Karpas-422 (cell line): ENCODE measurements around the gene TEFM. TPM values are rescaled to one million over a fixed set of nuclear protein-coding genes. Genes with fewer than 3 reads are reported as not detected.
"Not testable (repeated sequence)": the region's sequence is repeated elsewhere in the genome, so short reads cannot be mapped to it uniquely, and the experiment has no call there.

Source experiments
- DNase-seq: peaks from one replicate; pipeline ENCODE4 v3.0.0-alpha.2; 2015
- H2AFZ ChIP-seq: fragments of 200-600 bp; sonication (generic); 2 replicates; pipeline ENCODE4 v1.6.1; 2014; ENCODE audit warnings: antibody characterized with exemption, low read length, mixed read lengths
- H3K27ac ChIP-seq: fragments of 200-600 bp; sonication (generic); 2 replicates; pipeline ENCODE4 v1.5.1; 2014; ENCODE audit warnings: mild to moderate bottlenecking, low read length, moderate library complexity
- H3K27me3 ChIP-seq: fragments of 200-600 bp; sonication (generic); 2 replicates; pipeline ENCODE4 v1.6.1; 2014; ENCODE audit warnings: low read length, mixed read lengths
- H3K36me3 ChIP-seq: fragments of 200-600 bp; sonication (generic); 2 replicates; pipeline ENCODE4 v1.6.1; 2014; ENCODE audit warnings: low read length, mixed read lengths; ENCODE audit not compliant: insufficient read depth
- H3K4me1 ChIP-seq: fragments of 200-600 bp; sonication (generic); 2 replicates; pipeline ENCODE4 v1.6.1; 2014; ENCODE audit warnings: mild to moderate bottlenecking, low read length, mixed read lengths
- H3K4me2 ChIP-seq: fragments of 200-600 bp; sonication (generic); 2 replicates; pipeline ENCODE4 v1.6.1; 2014; ENCODE audit warnings: low read length, low read depth, mild to moderate bottlenecking; ENCODE audit not compliant: poor library complexity, severe bottlenecking
- H3K4me3 ChIP-seq: fragments of 200-600 bp; sonication (generic); 2 replicates; pipeline ENCODE4 v1.5.1; 2014; ENCODE audit warnings: mild to moderate bottlenecking, antibody characterized with exemption, low read length, mixed read lengths
- H3K79me2 ChIP-seq: fragments of 200-600 bp; sonication (generic); 2 replicates; pipeline ENCODE4 v1.6.1; 2014; ENCODE audit warnings: mild to moderate bottlenecking, low read length, mixed read lengths
- H3K9ac ChIP-seq: fragments of 200-600 bp; sonication (generic); 2 replicates; pipeline ENCODE4 v1.6.0; 2014; ENCODE audit warnings: low read length
- H3K9me2 ChIP-seq: fragments of 200-600 bp; sonication (generic), shearing (Covaris generic); replicated peaks from 2 replicates; pipeline ENCODE4 v1.6.0; 2014; ENCODE audit warnings: mild to moderate bottlenecking, low read length, moderate library complexity; ENCODE audit not compliant: insufficient read depth
- H3K9me3 ChIP-seq: fragments of 300-700, 200-600 bp; sonication (generic); 2 replicates; pipeline ENCODE4 v1.6.1; 2014; ENCODE audit warnings: low read length, mixed read lengths
- H4K20me1 ChIP-seq: fragments of 200-600 bp; sonication (generic); 2 replicates; pipeline ENCODE4 v1.6.1; 2014; ENCODE audit warnings: mild to moderate bottlenecking, antibody characterized with exemption, low read length, low read depth; ENCODE audit not compliant: insufficient read depth
- total RNA-seq: library from RNA; depleted of rRNA; stranded (reverse); fragments of >200 nt; shearing (Covaris generic); gene quantifications from 2 replicates; pipeline ENCODE4 v1.2.3, GENCODE V29; 2014; ENCODE audit warnings: low replicate concordance

Gene TEFM
- total RNA-seq, 1 experiment from 2014 or later: 20.7 TPM

GRCh38 chr17:30915833-30916611 is 10.0 kb upstream of the TEFM start:
- Histone ChIP-seq H3K9me3 (no peaks in the 10 kb centered on the region), H3K9me2 (no peaks in the 10 kb centered on the region), H3K4me2 (no peak overlapping the region), H3K79me2 (no peaks in the 10 kb centered on the region), H4K20me1 (no peaks in the 10 kb centered on the region), H3K4me3 (no peak overlapping the region), H2AFZ (no peak overlapping the region), H3K27me3 (no peaks in the 10 kb centered on the region), H3K9ac (no peak overlapping the region), H3K36me3 (no peaks in the 10 kb centered on the region), H3K27ac (no peak overlapping the region), H3K4me1 (peaks cover 1% of the 10 kb centered on the region)
- DNase-seq: no peak

GRCh38 chr17:30913955-30914354 is 7.9 kb upstream of the TEFM start:
- no peaks in the 10 kb centered on the region for H4K20me1 ChIP-seq
- H3K9me2 ChIP-seq: no peaks in the 10 kb centered on the region
- DNase-seq: no peak
- no peaks in the 10 kb centered on the region for H3K79me2 ChIP-seq
- H3K4me1 ChIP-seq: no peaks in the 10 kb centered on the region
- no peaks in the 10 kb centered on the region for H3K9me3 ChIP-seq
- no peak overlapping the region for H2AFZ ChIP-seq
- no peaks in the 10 kb centered on the region for H3K36me3 ChIP-seq
- no peak overlapping the region for H3K27ac ChIP-seq
- no peak overlapping the region for H3K9ac ChIP-seq
- H3K27me3 ChIP-seq: no peaks in the 10 kb centered on the region
- no peak overlapping the region for H3K4me3 ChIP-seq
- no peak overlapping the region for H3K4me2 ChIP-seq

- H3K4me2 ChIP-seq, H3K4me3 ChIP-seq: not testable (repeated sequence)
These were observed 4.1 kb upstream of the TEFM start for GRCh38 chr17:30910151-30910550.

GRCh38 chr17:30908717-30909420 is 2.8 kb upstream of the TEFM start:
- no peaks in the 10 kb centered on the region for H3K27me3 ChIP-seq
- H3K4me3 ChIP-seq: no peak overlapping the region
- no peak overlapping the region for H2AFZ ChIP-seq
- H4K20me1 ChIP-seq: no peaks in the 10 kb centered on the region
- no peak for DNase-seq
- H3K9me3 ChIP-seq: no peaks in the 10 kb centered on the region
- peaks cover 26% of the 10 kb centered on the region for H3K79me2 ChIP-seq
- H3K4me2 ChIP-seq: no peak overlapping the region
- H3K9ac ChIP-seq: no peak overlapping the region
- H3K27ac ChIP-seq: no peak overlapping the region
- H3K36me3 ChIP-seq: 0 out of 2 replicates have a peak, but pooled peaks cover 3% of the 10 kb centered on the region
- no peaks in the 10 kb centered on the region for H3K9me2 ChIP-seq
- peaks cover 23% of the 10 kb centered on the region for H3K4me1 ChIP-seq

More at GRCh38 chr17:30910151-30910550, 4.1 kb upstream of the TEFM start:
- H3K9ac ChIP-seq, H3K27ac ChIP-seq, H4K20me1 ChIP-seq, H2AFZ ChIP-seq, H3K9me3 ChIP-seq, H3K27me3 ChIP-seq, H3K9me2 ChIP-seq, DNase-seq, H3K36me3 ChIP-seq: not testable (repeated sequence)
- Histone ChIP-seq H3K4me1 (peaks cover 14% of the 10 kb centered on the region), H3K79me2 (peaks cover 15% of the 10 kb centered on the region)

- peaks cover 37% of the 10 kb centered on the region for H3K79me2 ChIP-seq
- H3K4me3 ChIP-seq: peak overlapping the region; percentile 79
These were observed 317 bp downstream of the TEFM start for GRCh38 chr17:30905742-30906100.

GRCh38 chr17:30897311-30897710 is 8.7 kb downstream of the TEFM start:
- Histone ChIP-seq H3K27ac (no peak overlapping the region), H3K9ac (no peak overlapping the region), H2AFZ (no peak overlapping the region), H3K4me2 (no peak overlapping the region), H3K4me1 (no peaks in the 10 kb centered on the region), H3K4me3 (no peak overlapping the region), H3K27me3 (no peaks in the 10 kb centered on the region), H3K36me3 (peaks cover 30% of the 10 kb centered on the region; the same call in 1 of the 2 replicates), H3K79me2 (peaks cover 4% of the 10 kb centered on the region; the same call in 1 of the 2 replicates), H3K9me3 (no peaks in the 10 kb centered on the region), H3K9me2 (no peaks in the 10 kb centered on the region), H4K20me1 (no peaks in the 10 kb centered on the region)
- no peak for DNase-seq

More at GRCh38 chr17:30905742-30906100, 317 bp downstream of the TEFM start:
- H3K4me1 ChIP-seq: peaks cover 23% of the 10 kb centered on the region
- peak overlapping the region; percentile 90 for H3K9ac ChIP-seq
- no peaks in the 10 kb centered on the region for H3K9me2 ChIP-seq
- DNase-seq: peak; percentile 53
- H3K36me3 ChIP-seq: peaks cover 10% of the 10 kb centered on the region; the same call in 1 of the 2 replicates
- H3K27me3 ChIP-seq: no peaks in the 10 kb centered on the region
- no peaks in the 10 kb centered on the region for H4K20me1 ChIP-seq
- no peak overlapping the region for H3K27ac ChIP-seq
- H3K9me3 ChIP-seq: no peaks in the 10 kb centered on the region
- peak overlapping the region; percentile 99 for H3K4me2 ChIP-seq
- peak overlapping the region; percentile 100; the same call in 1 of the 2 replicates for H2AFZ ChIP-seq

GRCh38 chr17:30894236-30894635 is 11.8 kb downstream of the TEFM start:
- no peak for DNase-seq

GRCh38 chr17:30886187-30886586 is 19.9 kb downstream of the TEFM start:
- H3K4me1 ChIP-seq: no peaks in the 10 kb centered on the region

More at GRCh38 chr17:30894236-30894635, 11.8 kb downstream of the TEFM start:
- H3K27ac ChIP-seq: no peak overlapping the region
- no peak overlapping the region for H3K9ac ChIP-seq
- H3K79me2 ChIP-seq: peaks cover 3% of the 10 kb centered on the region; the same call in 1 of the 2 replicates
- no peaks in the 10 kb centered on the region for H3K9me3 ChIP-seq
- H3K4me1 ChIP-seq: no peaks in the 10 kb centered on the region
- H3K27me3 ChIP-seq: no peaks in the 10 kb centered on the region
- no peaks in the 10 kb centered on the region for H4K20me1 ChIP-seq
- H3K4me2 ChIP-seq: no peak overlapping the region
- H3K4me3 ChIP-seq: no peak overlapping the region
- H3K36me3 ChIP-seq: peaks cover 20% of the 10 kb centered on the region; the same call in 1 of the 2 replicates
- H2AFZ ChIP-seq: no peak overlapping the region
- no peaks in the 10 kb centered on the region for H3K9me2 ChIP-seq

More at GRCh38 chr17:30886187-30886586, 19.9 kb downstream of the TEFM start:
- peaks cover 14% of the 10 kb centered on the region; the same call in 1 of the 2 replicates for H3K36me3 ChIP-seq
- no peak overlapping the region for H3K27ac ChIP-seq
- H3K9ac ChIP-seq: no peak overlapping the region
- no peak overlapping the region for H3K4me2 ChIP-seq
- no peak overlapping the region for H3K4me3 ChIP-seq
- DNase-seq: no peak
- H3K27me3 ChIP-seq: no peaks in the 10 kb centered on the region
- H3K79me2 ChIP-seq: peaks cover 5% of the 10 kb centered on the region
- H4K20me1 ChIP-seq: no peaks in the 10 kb centered on the region
- no peaks in the 10 kb centered on the region for H3K9me3 ChIP-seq
- no peak overlapping the region for H2AFZ ChIP-seq
- no peaks in the 10 kb centered on the region for H3K9me2 ChIP-seq
